Sigmoid colon (tissue), 7 donors: ENCODE results near the gene FBXW8. TPM values are rescaled to one million over a fixed set of nuclear protein-coding genes. Genes with fewer than 3 reads are reported as not detected.

ENCODE experiments used
- DNase-seq: peaks from one replicate; pipeline ENCODE4 v3.0.0-alpha.2; 2019
- H3K27ac ChIP-seq, 4 donors: fragments of 200-600 bp; sonication (generic); one replicate each; pipeline ENCODE4 v1.5.1; 2016 to 2019; ENCODE audit warnings: mild to moderate bottlenecking in 1 of 4
- H3K27me3 ChIP-seq, 3 donors: fragments of 200-600 bp; sonication (generic); one replicate each; pipeline ENCODE4 v1.5.1; 2019; ENCODE audit warnings: mild to moderate bottlenecking in 1 of 3
- H3K36me3 ChIP-seq, 4 donors: fragments of 200-600 bp; sonication (generic); one replicate each; pipeline ENCODE4 v1.5.1; 2016 to 2019
- H3K4me1 ChIP-seq, 4 donors: fragments of 200-600 bp; sonication (generic); one replicate each; pipeline ENCODE4 v1.5.1; 2017 to 2019
- H3K4me3 ChIP-seq, 4 donors: fragments of 200-600 bp; sonication (generic); one replicate each; pipeline ENCODE4 v1.5.1; 2017 to 2019; ENCODE audit warnings: mild to moderate bottlenecking in 2 of 4, moderate library complexity in 1 of 4
- H3K9me3 ChIP-seq, 4 donors: fragments of 200-600 bp in 3 of 4; sonication (generic) in 3 of 4; one replicate each; pipeline versions ENCODE4 v1.5.1 to v1.6.1; 2013 to 2019
- EP300 ChIP-seq, 4 donors: sonication (generic); formaldehyde crosslinking; IDR thresholded peaks; one replicate each; pipeline ENCODE4 v1.6.1; 2017; ENCODE audit warnings: antibody characterized with exemption in 4 of 4
- POLR2A ChIP-seq, 2 donors: fragments of 450-650 bp; IDR thresholded peaks; one replicate each; pipeline ENCODE4 v1.6.1; 2016; ENCODE audit warnings: antibody characterized with exemption in 2 of 2, mild to moderate bottlenecking in 2 of 2, moderate library complexity in 2 of 2
- POLR2AphosphoS5 ChIP-seq, 4 donors: sonication (generic); formaldehyde crosslinking; IDR thresholded peaks; one replicate each; pipeline ENCODE4 v1.6.1; 2017; ENCODE audit warnings: antibody characterized with exemption in 4 of 4
- WGBS, 2 donors: extraction: QIAGEN DNeasy Blood & Tissue Kit; methylation state at CpG; one replicate each; pipeline ENCODE4 v1.1.7; 2013; 5-methylcytosine and 5-hydroxymethylcytosine counted together
- intact Hi-C: fragments of 100-400 bp; cut with DNase I; formaldehyde crosslinking; loops from one replicate; pipeline ENCODE4 v1.15.1; 2023
- polyA plus RNA-seq, 3 donors: library from polyadenylated mRNA; stranded (reverse); fragments of 200-250 nt; gene quantifications; one replicate each; pipeline ENCODE4 v1.2.3, GENCODE V29; 2013
- total RNA-seq, 4 donors: library from RNA; depleted of rRNA; stranded (reverse); fragments of >200 nt; gene quantifications; one replicate each; pipeline ENCODE4 v1.1.0, GENCODE V29; 2016
- TF ChIP-seq, protein P1 (sequence below), 4 experiments: fragments of 450-650 bp in 3 of 4; fragments of 200-600 bp in 1 of 4; IDR thresholded peaks; one replicate each; pipeline ENCODE4 v1.5.1; 2016 to 2019; ENCODE audit warnings: antibody characterized with exemption in 4 of 4, mild to moderate bottlenecking in 3 of 4, moderate library complexity in 2 of 4
- donor health status: healthy with polysubstance abuse.
- donor health status: Bipolar disorder and iron deficiency.
- donor health status: healthy.

The FBXW8 gene
- total and polyA plus RNA-seq, 7 donors, result 2.3 to 19.1 (median 7.7) TPM

DNA sequence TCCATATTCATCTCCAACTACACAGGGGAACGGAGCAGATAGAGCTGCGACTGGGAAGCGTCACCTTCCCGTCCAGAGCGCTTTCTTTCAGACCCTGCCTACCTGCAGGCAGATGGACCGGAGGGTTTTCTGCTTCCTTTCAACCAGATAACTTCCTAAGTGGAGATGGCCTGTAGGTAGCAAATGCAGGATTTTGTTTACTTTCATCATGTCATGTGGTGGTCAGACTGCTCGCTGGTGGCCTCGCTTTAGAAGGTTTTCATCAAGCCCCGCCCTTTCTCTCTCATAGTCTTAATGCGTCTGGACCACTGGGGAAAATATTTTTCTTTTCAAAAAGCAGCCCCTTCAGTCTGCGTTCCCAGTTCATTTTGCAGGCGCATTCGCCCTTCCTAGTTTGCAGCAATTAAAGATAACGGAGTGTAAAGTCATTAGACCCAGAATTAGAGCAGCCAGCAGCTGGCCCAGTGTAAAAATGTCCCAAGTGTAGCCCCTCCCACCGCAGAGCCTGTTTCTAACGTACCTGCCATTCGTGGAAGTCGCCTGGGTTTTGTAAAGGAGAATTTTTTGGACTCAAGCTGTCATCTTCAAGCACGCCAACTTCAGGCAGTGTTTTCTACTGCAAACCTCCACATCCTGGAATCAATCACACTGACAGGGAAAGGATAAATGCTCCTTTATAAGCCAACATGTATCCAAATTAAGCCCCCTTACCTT is 119.6 kb downstream of the FBXW8 start:
- TF ChIP-seq POLR2A (IDR thresholded peaks at IDR 0.05) (no peak), POLR2AphosphoS5 (IDR thresholded peaks at IDR 0.05) (peak in 1 of 4 donors; percentile 42), EP300 (IDR thresholded peaks at IDR 0.05) (no peak)
- TF ChIP-seq, protein P1, sequence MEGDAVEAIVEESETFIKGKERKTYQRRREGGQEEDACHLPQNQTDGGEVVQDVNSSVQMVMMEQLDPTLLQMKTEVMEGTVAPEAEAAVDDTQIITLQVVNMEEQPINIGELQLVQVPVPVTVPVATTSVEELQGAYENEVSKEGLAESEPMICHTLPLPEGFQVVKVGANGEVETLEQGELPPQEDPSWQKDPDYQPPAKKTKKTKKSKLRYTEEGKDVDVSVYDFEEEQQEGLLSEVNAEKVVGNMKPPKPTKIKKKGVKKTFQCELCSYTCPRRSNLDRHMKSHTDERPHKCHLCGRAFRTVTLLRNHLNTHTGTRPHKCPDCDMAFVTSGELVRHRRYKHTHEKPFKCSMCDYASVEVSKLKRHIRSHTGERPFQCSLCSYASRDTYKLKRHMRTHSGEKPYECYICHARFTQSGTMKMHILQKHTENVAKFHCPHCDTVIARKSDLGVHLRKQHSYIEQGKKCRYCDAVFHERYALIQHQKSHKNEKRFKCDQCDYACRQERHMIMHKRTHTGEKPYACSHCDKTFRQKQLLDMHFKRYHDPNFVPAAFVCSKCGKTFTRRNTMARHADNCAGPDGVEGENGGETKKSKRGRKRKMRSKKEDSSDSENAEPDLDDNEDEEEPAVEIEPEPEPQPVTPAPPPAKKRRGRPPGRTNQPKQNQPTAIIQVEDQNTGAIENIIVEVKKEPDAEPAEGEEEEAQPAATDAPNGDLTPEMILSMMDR (IDR thresholded peaks at IDR 0.05), result no peak
- Histone ChIP-seq H3K4me1 (peaks cover 0 to 23% (median 16%) of the 10 kb centered on the region in 4 donors), H3K9me3 (no peaks in the 10 kb centered on the region), H3K36me3 (peaks cover 0 to 34% (median 15%) of the 10 kb centered on the region in 4 donors), H3K4me3 (no peak overlapping the region), H3K27ac (no peak overlapping the region), H3K27me3 (peaks cover 9 to 26% (median 19%) of the 10 kb centered on the region in 3 donors)
- intact Hi-C loops, result no loop called here
- DNase-seq, result peak; percentile 45
- WGBS, 2 donors, result 86 to 89% methylated on average over 19 of the region's 19 CpGs

DNA sequence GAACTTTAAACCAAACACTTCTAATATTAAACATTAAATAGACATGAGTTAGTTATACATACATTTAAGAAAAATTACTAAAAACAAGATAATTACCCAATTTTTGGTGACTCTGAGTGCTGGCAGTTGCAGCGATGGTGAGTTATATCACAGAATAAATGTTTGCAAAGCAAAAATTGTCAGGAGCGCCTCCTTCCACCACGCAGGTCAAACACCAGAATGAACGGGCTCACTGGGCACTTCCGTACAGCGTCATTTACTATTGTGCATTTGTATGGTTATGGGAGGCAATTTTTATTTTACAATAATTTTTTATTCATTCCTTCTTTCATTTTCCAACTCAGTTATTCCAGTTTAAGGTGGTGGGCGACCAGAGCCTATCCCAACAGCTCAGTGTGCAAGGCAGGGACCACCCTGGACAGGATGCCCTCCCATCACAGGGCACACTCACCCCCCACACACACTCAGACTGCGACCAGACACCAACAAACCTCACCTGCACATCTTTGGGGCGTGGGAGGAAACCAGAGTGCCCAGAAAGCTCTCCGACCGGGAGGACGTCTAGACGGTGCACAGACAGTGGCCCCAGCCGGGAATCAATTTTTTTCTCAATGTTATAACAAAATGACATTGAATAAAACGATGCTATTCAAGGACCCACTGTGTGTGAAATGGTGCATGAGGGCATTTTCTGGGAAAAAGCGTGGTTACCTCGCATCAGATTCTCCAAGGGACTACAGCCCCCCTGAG is 121.3 kb downstream of the FBXW8 start:
- Histone ChIP-seq H3K27me3 (peaks cover 9 to 41% (median 34%) of the 10 kb centered on the region in 3 donors), H3K36me3 (peaks cover 0 to 31% (median 15%) of the 10 kb centered on the region in 4 donors), H3K9me3 (no peaks in the 10 kb centered on the region), H3K27ac (no peak overlapping the region), H3K4me3 (no peak overlapping the region), H3K4me1 (peaks cover 0 to 16% (median 14%) of the 10 kb centered on the region in 4 donors)
- no peak for TF ChIP-seq POLR2AphosphoS5 (IDR thresholded peaks at IDR 0.05)
- TF ChIP-seq, protein P1 (IDR thresholded peaks at IDR 0.05), result no peak
- no peak for TF ChIP-seq POLR2A (IDR thresholded peaks at IDR 0.05)
- TF ChIP-seq EP300 (IDR thresholded peaks at IDR 0.05), result no peak
- peak; percentile 33 for DNase-seq
- WGBS, 2 donors, result 73 to 83% methylated on average over 17 of the region's 17 CpGs
- intact Hi-C loops, result no loop called here

DNA sequence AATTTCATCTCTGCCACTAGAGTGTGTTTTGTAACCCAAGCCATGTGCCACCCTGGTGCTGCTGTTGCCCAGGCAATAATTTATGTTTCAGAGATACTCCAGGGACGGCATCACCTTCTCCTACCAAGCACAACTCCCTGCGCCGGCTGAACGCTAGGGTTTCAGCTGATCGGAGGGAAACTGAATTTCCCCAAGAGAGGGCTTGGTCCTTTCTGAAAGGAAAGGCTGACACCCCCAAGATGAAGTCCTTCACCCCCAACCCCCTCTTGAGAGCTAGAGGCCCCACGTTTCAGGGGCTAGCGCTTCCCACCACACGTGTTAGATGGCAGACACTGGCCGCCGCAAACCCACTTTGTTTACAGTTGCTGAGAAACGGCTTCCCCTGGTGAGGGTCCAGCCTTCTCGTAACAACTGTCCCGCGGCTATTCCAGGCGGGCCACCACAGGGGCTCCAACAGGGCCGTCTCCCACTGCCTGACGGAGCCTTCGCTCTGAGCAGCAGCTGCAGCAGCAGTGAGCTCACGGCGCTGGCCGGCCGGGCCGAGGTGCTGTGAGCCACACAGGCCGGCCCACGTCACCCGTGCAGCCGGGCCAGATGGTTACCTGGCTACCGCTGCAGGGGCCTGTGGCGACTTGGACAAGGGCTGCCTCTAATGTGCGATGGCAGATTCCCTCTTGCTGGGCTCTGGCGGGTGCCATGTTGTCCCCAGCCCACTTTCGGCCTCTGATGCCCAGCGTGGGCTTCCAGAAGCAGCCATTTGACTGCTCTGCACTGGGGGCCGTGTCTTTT is 122.0 kb downstream of the FBXW8 start:
- Histone ChIP-seq H3K27ac (no peak overlapping the region), H3K27me3 (peaks cover 9 to 49% (median 37%) of the 10 kb centered on the region in 3 donors), H3K4me1 (peaks cover 0 to 16% (median 14%) of the 10 kb centered on the region in 4 donors), H3K36me3 (peaks cover 0 to 23% (median 10%) of the 10 kb centered on the region in 4 donors), H3K4me3 (peak overlapping the region in 2 of 4 donors; percentile 11 to 12), H3K9me3 (no peaks in the 10 kb centered on the region)
- WGBS, 2 donors, result 26 to 34% methylated on average over 34 of the region's 34 CpGs
- intact Hi-C loops, result no loop called here
- peak; percentile 67 for DNase-seq
- no peak for TF ChIP-seq POLR2AphosphoS5 (IDR thresholded peaks at IDR 0.05)
- TF ChIP-seq, protein P1 (IDR thresholded peaks at IDR 0.05), result no peak
- no peak for TF ChIP-seq POLR2A (IDR thresholded peaks at IDR 0.05)
- no peak for TF ChIP-seq EP300 (IDR thresholded peaks at IDR 0.05)

DNA sequence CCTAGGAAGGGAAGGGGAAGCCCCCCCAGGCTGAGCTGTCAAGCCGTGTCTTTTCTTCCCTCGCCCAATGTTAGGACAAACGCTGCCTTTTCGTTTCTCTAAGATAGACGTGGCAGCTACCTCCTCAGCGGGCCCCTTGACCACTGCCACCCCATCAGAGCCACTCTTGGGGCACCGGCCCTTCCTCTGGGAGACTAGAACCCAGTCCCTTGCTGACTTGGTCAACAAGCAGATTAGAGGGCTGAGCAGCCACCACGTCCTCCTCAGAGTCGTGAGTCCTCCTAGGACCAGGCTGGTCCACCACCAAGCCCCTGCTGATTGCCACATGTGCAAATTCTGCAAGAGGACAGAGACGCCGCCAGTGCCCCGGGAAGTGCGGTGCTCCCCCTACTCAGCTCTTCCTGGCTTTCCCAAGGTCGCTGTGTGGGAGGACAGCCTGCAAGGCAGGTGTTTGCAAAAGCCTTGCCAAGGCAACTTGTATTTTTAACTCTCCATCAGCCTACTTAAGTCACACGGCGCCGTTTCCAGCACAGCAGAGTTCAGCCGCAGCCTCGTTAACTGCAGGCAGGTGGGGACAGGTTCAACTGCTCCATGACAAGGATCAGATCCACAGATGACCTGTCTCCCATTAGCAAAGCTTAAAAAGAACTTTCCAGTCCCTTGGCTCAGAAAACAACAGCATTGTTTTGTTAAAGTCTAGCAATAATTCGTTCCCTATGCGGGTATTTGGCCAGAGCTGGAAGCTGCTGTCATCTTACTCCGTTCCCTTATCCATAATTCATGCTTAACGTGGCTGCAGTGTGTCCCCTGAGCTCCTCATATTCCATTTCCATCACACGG is 122.9 kb downstream of the FBXW8 start:
- no peak overlapping the region for H3K27ac ChIP-seq
- peaks cover 0 to 16% (median 14%) of the 10 kb centered on the region in 4 donors for H3K4me1 ChIP-seq
- no peaks in the 10 kb centered on the region for H3K9me3 ChIP-seq
- peaks cover 0 to 15% (median 2%) of the 10 kb centered on the region in 4 donors for H3K36me3 ChIP-seq
- intact Hi-C loops, result no loop called here
- WGBS, 2 donors, result 41 to 69% methylated on average over 24 of the region's 24 CpGs
- peak; percentile 64 for DNase-seq
- peaks cover 9 to 56% (median 37%) of the 10 kb centered on the region in 3 donors for H3K27me3 ChIP-seq
- no peak for TF ChIP-seq EP300 (IDR thresholded peaks at IDR 0.05)
- TF ChIP-seq, protein P1 (IDR thresholded peaks at IDR 0.05), result no peak
- TF ChIP-seq POLR2AphosphoS5 (IDR thresholded peaks at IDR 0.05), result no peak
- TF ChIP-seq POLR2A (IDR thresholded peaks at IDR 0.05), result no peak
- H3K4me3 ChIP-seq, result peak overlapping the region in 1 of 4 donors; percentile 11
